HEK293 (cell line): Measurements from ENCODE around the gene ZNF543.
A peak's percentile ranks its signal among the peaks of the same experiment; 100 is the strongest.

ENCODE experiments used
- CTCF ChIA-PET: fragments of 350-600 bp; formaldehyde crosslinking; extraction: SDS; loops from one replicate; lab custom pipeline; 2021; ENCODE audit warnings: antibody characterized with exemption; lab: Yijun Ruan, JAX
- POLR2A ChIA-PET: fragments of 300-600 bp; formaldehyde crosslinking; extraction: SDS; loops from one replicate; lab custom pipeline; 2020; ENCODE audit warnings: antibody characterized with exemption, inconsistent platforms; lab: Yijun Ruan, JAX
- H3K27ac ChIP-seq: fragments of 200-500 bp; sonication (Bioruptor generic); 2 replicates; pipeline ENCODE4 v1.5.1; 2014; ENCODE audit warnings: low read depth, low read length, control low read depth, inconsistent platforms; ENCODE audit errors: extremely low read depth
- H3K36me3 ChIP-seq, 2 experiments: fragments of 200-500 bp in 1 of 2; sonication (Bioruptor generic) in 1 of 2; 1 replicate in 1 of 2; 2 replicates in 1 of 2; pipeline ENCODE4 v1.5.1; 2014 to 2017; ENCODE audit warnings: inconsistent platforms in 2 of 2, low read length in 2 of 2; ENCODE audit not compliant: control insufficient read depth in 2 of 2, insufficient read depth in 1 of 2
- H3K4me1 ChIP-seq: fragments of 200-500 bp; sonication (Bioruptor generic); 2 replicates; pipeline ENCODE4 v1.5.1; 2014; ENCODE audit warnings: mild to moderate bottlenecking, low read length, inconsistent platforms; ENCODE audit not compliant: control insufficient read depth, insufficient read depth
- H3K4me3 ChIP-seq: 2 replicates; pipeline ENCODE4 v1.5.1; 2011; ENCODE audit warnings: low read depth, mild to moderate bottlenecking, control low read depth, low read length, moderate library complexity
- H3K9me3 ChIP-seq: fragments of 200-500 bp; sonication (Bioruptor generic); 2 replicates; pipeline ENCODE4 v1.5.1; 2014; ENCODE audit warnings: low read depth, low read length, inconsistent platforms; ENCODE audit not compliant: control insufficient read depth, insufficient read depth
- GLIS2 ChIP-seq: fragments of 450-650 bp; formaldehyde crosslinking; IDR thresholded peaks from 2 replicates; pipeline ENCODE4 v1.5.1; 2016; ENCODE audit warnings: missing biosample characterization, missing genetic modification characterization
- HOXA7 ChIP-seq: sonication (generic); formaldehyde crosslinking; IDR thresholded peaks from 2 replicates; pipeline ENCODE4 v1.8.1; 2022; ENCODE audit warnings: missing genetic modification reagents, borderline replicate concordance
- HOXC10 ChIP-seq: sonication (generic); formaldehyde crosslinking; IDR thresholded peaks from 2 replicates; pipeline ENCODE4 v1.8.1; 2023; ENCODE audit warnings: mild to moderate bottlenecking, missing genetic modification reagents
- KLF16 ChIP-seq: fragments of 450-650 bp; formaldehyde crosslinking; IDR thresholded peaks from 2 replicates; pipeline ENCODE4 v1.5.1; 2017; ENCODE audit warnings: missing biosample characterization, missing genetic modification characterization
- KLF7 ChIP-seq: fragments of 450-650 bp; formaldehyde crosslinking; IDR thresholded peaks from 2 replicates; pipeline ENCODE4 v1.5.1; 2016; ENCODE audit warnings: missing biosample characterization, missing genetic modification characterization, borderline replicate concordance
- SETDB1 ChIP-seq: IDR thresholded peaks from one replicate; pipeline ENCODE4 v1.6.1; 2017; ENCODE audit warnings: mild to moderate bottlenecking, low read length, moderate library complexity, mixed read lengths; ENCODE audit not compliant: insufficient read length
- ZBTB10 ChIP-seq: fragments of 450-650 bp; formaldehyde crosslinking; IDR thresholded peaks from 2 replicates; pipeline ENCODE4 v1.5.1; 2016; ENCODE audit warnings: missing biosample characterization, missing genetic modification characterization
- ZNF146 ChIP-seq: fragments of 450-650 bp; formaldehyde crosslinking; IDR thresholded peaks from 2 replicates; pipeline ENCODE4 v1.5.1; 2016; ENCODE audit warnings: missing biosample characterization, missing genetic modification characterization
- ZNF155 ChIP-seq: fragments of 450-650 bp; formaldehyde crosslinking; IDR thresholded peaks from 2 replicates; pipeline ENCODE4 v1.5.1; 2016; ENCODE audit warnings: missing biosample characterization, missing genetic modification characterization
- ZNF16 ChIP-seq: fragments of 450-650 bp; formaldehyde crosslinking; IDR thresholded peaks from 2 replicates; pipeline ENCODE4 v1.5.1; 2016; ENCODE audit warnings: low read depth, missing biosample characterization, missing genetic modification characterization
- ZNF175 ChIP-seq: fragments of 450-650 bp; formaldehyde crosslinking; IDR thresholded peaks from 2 replicates; pipeline ENCODE4 v1.5.1; 2016; ENCODE audit warnings: missing biosample characterization, missing genetic modification characterization
- ZNF423 ChIP-seq: fragments of 450-650 bp; formaldehyde crosslinking; IDR thresholded peaks from 2 replicates; pipeline ENCODE4 v1.5.1; 2016; ENCODE audit warnings: missing biosample characterization, missing genetic modification characterization
- ZNF473 ChIP-seq: fragments of 450-650 bp; formaldehyde crosslinking; IDR thresholded peaks from 2 replicates; pipeline ENCODE4 v1.5.1; 2017; ENCODE audit warnings: missing biosample characterization, missing genetic modification characterization
- ZNF561 ChIP-seq: fragments of 450-650 bp; IDR thresholded peaks from 2 replicates; pipeline ENCODE4 v1.5.1; 2018; ENCODE audit warnings: missing biosample characterization, missing genetic modification characterization, borderline replicate concordance
- ZNF596 ChIP-seq: fragments of 450-650 bp; IDR thresholded peaks from 2 replicates; pipeline ENCODE4 v1.5.0; 2018; ENCODE audit warnings: missing biosample characterization, mild to moderate bottlenecking, missing genetic modification characterization, moderate library complexity
- ZNF623 ChIP-seq: fragments of 450-650 bp; formaldehyde crosslinking; IDR thresholded peaks from 2 replicates; pipeline ENCODE4 v1.5.1; 2016; ENCODE audit warnings: missing biosample characterization, missing genetic modification characterization
- ZNF654 ChIP-seq: fragments of 450-650 bp; formaldehyde crosslinking; IDR thresholded peaks from 2 replicates; pipeline ENCODE4 v1.5.1; 2016; ENCODE audit warnings: low read depth, missing biosample characterization, missing genetic modification characterization
- ZNF677 ChIP-seq: fragments of 450-650 bp; IDR thresholded peaks from 2 replicates; pipeline ENCODE4 v1.5.0; 2018; ENCODE audit warnings: missing biosample characterization, mild to moderate bottlenecking, missing genetic modification characterization, moderate library complexity
- ZNF707 ChIP-seq: fragments of 450-650 bp; formaldehyde crosslinking; IDR thresholded peaks from 2 replicates; pipeline ENCODE4 v1.5.1; 2016; ENCODE audit warnings: missing biosample characterization, missing genetic modification characterization
- ZNF747 ChIP-seq: fragments of 450-650 bp; formaldehyde crosslinking; IDR thresholded peaks from 2 replicates; pipeline ENCODE4 v1.5.1; 2016; ENCODE audit warnings: missing biosample characterization, missing genetic modification characterization
- ZNF768 ChIP-seq: fragments of 450-650 bp; formaldehyde crosslinking; IDR thresholded peaks from 2 replicates; pipeline ENCODE4 v1.5.1; 2018; ENCODE audit warnings: missing biosample characterization, mild to moderate bottlenecking, missing genetic modification characterization
- ZNF792 ChIP-seq: fragments of 450-650 bp; formaldehyde crosslinking; IDR thresholded peaks from 2 replicates; pipeline ENCODE4 v1.5.1; 2016; ENCODE audit warnings: missing biosample characterization, missing genetic modification characterization
- TF ChIP-seq, protein P1 (sequence below): fragments of 450-650 bp; formaldehyde crosslinking; IDR thresholded peaks from 2 replicates; pipeline ENCODE4 v1.5.1; 2016; ENCODE audit warnings: missing biosample characterization, missing genetic modification characterization
- TF ChIP-seq, protein P2 (sequence below): IDR thresholded peaks from 2 replicates; pipeline ENCODE4 v1.6.1; 2011; ENCODE audit warnings: mild to moderate bottlenecking, low read depth, low read length, borderline replicate concordance
- TF ChIP-seq, protein P3 (sequence below): fragments of 450-650 bp; formaldehyde crosslinking; IDR thresholded peaks from 2 replicates; pipeline ENCODE4 v1.5.1; 2016; ENCODE audit warnings: missing biosample characterization, missing genetic modification characterization

Gene ZNF543

DNA sequence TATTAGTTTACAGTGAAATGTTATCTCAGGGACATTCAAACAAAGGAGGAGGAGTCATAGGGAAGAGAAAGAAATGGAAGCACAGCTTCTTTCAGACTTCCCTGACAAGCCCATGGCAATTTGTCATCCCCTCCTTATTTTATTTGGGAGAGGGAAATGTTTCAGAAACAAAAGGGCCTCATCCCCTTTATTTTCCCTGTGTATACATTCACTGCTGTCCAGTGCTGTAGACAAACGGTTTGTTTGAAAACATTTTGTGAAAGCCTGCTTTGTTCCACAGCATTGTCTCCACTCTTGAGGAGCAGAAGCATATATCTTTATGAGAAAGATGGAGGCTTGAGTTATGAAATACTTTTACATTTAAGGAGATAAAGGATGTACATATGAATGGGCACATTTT, 27.7 kb upstream of the ZNF543 start:
- TF ChIP-seq KLF7 (tag by site-specific recombination), result no peak
- TF ChIP-seq ZNF155 (tag by site-specific recombination), result no peak
- no peak for TF ChIP-seq ZNF423
- TF ChIP-seq ZNF747 (tag by site-specific recombination), result no peak
- TF ChIP-seq ZNF596 (tag by site-specific recombination), result no peak
- TF ChIP-seq ZBTB10, result no peak
- no peak for TF ChIP-seq KLF16 (tag by site-specific recombination)
- no peak for TF ChIP-seq ZNF623 (tag by site-specific recombination)
- no peak for TF ChIP-seq GLIS2
- TF ChIP-seq, protein P1, sequence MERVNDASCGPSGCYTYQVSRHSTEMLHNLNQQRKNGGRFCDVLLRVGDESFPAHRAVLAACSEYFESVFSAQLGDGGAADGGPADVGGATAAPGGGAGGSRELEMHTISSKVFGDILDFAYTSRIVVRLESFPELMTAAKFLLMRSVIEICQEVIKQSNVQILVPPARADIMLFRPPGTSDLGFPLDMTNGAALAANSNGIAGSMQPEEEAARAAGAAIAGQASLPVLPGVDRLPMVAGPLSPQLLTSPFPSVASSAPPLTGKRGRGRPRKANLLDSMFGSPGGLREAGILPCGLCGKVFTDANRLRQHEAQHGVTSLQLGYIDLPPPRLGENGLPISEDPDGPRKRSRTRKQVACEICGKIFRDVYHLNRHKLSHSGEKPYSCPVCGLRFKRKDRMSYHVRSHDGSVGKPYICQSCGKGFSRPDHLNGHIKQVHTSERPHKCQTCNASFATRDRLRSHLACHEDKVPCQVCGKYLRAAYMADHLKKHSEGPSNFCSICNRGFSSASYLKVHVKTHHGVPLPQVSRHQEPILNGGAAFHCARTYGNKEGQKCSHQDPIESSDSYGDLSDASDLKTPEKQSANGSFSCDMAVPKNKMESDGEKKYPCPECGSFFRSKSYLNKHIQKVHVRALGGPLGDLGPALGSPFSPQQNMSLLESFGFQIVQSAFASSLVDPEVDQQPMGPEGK (tag by site-specific recombination), result no peak
- TF ChIP-seq, protein P2, sequence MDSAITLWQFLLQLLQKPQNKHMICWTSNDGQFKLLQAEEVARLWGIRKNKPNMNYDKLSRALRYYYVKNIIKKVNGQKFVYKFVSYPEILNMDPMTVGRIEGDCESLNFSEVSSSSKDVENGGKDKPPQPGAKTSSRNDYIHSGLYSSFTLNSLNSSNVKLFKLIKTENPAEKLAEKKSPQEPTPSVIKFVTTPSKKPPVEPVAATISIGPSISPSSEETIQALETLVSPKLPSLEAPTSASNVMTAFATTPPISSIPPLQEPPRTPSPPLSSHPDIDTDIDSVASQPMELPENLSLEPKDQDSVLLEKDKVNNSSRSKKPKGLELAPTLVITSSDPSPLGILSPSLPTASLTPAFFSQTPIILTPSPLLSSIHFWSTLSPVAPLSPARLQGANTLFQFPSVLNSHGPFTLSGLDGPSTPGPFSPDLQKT, result no peak
- TF ChIP-seq HOXA7 (CRISPR knock-in tag), result no peak
- no peak for TF ChIP-seq ZNF768 (tag by site-specific recombination)
- TF ChIP-seq ZNF473 (tag by site-specific recombination), result no peak
- no peak for TF ChIP-seq ZNF16 (tag by site-specific recombination)
- no peak for TF ChIP-seq HOXC10 (CRISPR knock-in tag)
- TF ChIP-seq ZNF561 (tag by site-specific recombination), result no peak
- no peak for TF ChIP-seq ZNF707
- ChIA-PET CTCF (interaction anchor here (1.0 kb wide), 1 partner anchor 19 kb away, joined by 3 read pairs; no protein-coding TSS in a partner anchor), POLR2A (interaction anchor here (1.7 kb wide), 1 partner anchor 58 kb away, joined by 3 read pairs; the partner anchor contains the start of gene ZNF304)
- Histone ChIP-seq H3K4me3 (no peak overlapping the region), H3K27ac (no peak overlapping the region), H3K9me3 (0 out of 2 replicates have a peak, but pooled peaks cover 2% of the 10 kb centered on the region), H3K36me3 (peaks cover 83 to 87% of the 10 kb centered on the region in 2 experiments), H3K4me1 (no peaks in the 10 kb centered on the region)

- ChIA-PET CTCF (no interaction called here), POLR2A (interaction anchor here (1.0 to 1.7 kb wide), 2 partner anchors 9 to 57 kb away, joined by 3 read pairs; partner anchors contain the start of gene ZNF304)
- H3K9me3 ChIP-seq, result 0 out of 2 replicates have a peak, but pooled peaks cover 2% of the 10 kb centered on the region
- H3K4me3 ChIP-seq, result no peak overlapping the region
- peaks cover 82 to 83% of the 10 kb centered on the region in 2 experiments for H3K36me3 ChIP-seq
- H3K27ac ChIP-seq, result no peak overlapping the region
- H3K4me1 ChIP-seq, result no peaks in the 10 kb centered on the region
- no peak for TF ChIP-seq ZNF792 (tag by site-specific recombination)
- TF ChIP-seq, protein P3, sequence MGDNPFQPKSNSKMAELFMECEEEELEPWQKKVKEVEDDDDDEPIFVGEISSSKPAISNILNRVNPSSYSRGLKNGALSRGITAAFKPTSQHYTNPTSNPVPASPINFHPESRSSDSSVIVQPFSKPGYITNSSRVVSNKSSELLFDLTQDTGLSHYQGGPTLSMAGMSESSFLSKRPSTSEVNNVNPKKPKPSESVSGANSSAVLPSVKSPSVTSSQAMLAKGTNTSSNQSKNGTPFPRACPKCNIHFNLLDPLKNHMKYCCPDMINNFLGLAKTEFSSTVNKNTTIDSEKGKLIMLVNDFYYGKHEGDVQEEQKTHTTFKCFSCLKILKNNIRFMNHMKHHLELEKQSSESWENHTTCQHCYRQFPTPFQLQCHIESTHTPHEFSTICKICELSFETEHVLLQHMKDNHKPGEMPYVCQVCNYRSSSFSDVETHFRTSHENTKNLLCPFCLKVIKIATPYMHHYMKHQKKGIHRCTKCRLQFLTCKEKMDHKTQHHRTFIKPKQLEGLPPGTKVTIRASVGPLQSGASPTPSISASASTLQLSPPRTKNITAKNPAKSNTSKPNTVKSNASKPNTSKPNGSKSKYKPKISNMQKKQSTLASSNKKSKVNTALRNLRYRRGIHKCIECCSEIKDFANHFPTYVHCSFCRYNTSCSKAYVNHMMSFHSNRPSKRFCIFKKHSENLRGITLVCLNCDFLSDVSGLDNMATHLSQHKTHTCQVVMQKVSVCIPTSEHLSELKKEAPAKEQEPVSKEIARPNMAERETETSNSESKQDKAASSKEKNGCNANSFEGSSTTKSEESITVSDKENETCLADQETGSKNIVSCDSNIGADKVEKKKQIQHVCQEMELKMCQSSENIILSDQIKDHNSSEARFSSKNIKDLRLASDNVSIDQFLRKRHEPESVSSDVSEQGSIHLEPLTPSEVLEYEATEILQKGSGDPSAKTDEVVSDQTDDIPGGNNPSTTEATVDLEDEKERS (tag by site-specific recombination), result peak; percentile 76
- TF ChIP-seq ZNF146, result peak; percentile 92
- TF ChIP-seq ZNF654, result no peak
- TF ChIP-seq ZNF175 (tag by site-specific recombination), result no peak
- peak; percentile 12 for TF ChIP-seq SETDB1
- TF ChIP-seq ZNF677 (tag by site-specific recombination), result no peak
Observed at GRCh38 chr19:57293719-57294118, 26.6 kb upstream of the ZNF543 start.
